ENCODE data around the gene AP2A2. TPM values are rescaled to one million over a fixed set of nuclear protein-coding genes. Genes with fewer than 3 reads are reported as not detected.

Gene AP2A2
- polyA plus RNA-seq, 1 experiment: 76.5 TPM

DNA sequence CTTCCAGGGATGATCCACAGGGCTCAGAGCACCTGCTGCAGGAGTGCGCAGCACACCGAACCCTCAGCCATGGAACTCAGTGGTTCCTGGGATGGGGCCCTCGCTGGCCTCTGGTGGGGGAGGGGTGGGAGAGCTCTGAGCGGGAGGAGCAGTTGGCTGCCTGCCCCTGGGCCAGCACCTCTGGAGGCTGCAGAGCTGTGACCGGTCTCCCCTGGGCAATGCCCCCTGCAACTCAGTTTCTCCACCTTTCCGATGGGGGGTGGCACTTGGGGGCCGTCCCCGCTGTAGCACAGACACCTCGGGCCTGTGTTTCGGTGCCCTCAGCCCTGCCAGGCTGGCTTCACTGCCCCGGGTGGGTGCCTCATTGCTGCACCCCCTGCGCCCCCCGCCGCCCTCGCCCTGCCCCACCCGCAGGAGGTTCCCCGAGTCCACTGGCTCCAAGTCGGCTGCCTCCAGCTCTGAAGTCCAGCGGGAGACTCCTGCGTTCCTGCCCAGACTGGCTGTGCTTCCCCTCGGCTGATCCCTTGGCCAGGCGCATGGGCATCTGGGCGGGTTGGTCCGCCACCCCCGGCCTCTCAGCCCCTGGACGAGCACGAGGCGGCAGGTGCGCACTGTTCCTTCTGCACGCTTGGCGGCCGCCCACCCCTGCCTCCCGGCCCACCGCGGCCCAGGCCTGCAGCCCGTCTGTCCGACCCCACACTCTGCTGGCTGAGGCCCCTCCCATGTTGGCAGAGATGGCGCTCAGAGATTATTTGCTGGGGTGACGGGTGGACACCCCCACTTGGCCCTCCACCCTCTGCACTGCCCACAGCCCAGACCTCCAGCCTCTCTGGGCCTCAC, 109.0 kb downstream of the AP2A2 start:
- CTCF ChIA-PET: no interaction called here
- TF ChIP-seq, protein P1, sequence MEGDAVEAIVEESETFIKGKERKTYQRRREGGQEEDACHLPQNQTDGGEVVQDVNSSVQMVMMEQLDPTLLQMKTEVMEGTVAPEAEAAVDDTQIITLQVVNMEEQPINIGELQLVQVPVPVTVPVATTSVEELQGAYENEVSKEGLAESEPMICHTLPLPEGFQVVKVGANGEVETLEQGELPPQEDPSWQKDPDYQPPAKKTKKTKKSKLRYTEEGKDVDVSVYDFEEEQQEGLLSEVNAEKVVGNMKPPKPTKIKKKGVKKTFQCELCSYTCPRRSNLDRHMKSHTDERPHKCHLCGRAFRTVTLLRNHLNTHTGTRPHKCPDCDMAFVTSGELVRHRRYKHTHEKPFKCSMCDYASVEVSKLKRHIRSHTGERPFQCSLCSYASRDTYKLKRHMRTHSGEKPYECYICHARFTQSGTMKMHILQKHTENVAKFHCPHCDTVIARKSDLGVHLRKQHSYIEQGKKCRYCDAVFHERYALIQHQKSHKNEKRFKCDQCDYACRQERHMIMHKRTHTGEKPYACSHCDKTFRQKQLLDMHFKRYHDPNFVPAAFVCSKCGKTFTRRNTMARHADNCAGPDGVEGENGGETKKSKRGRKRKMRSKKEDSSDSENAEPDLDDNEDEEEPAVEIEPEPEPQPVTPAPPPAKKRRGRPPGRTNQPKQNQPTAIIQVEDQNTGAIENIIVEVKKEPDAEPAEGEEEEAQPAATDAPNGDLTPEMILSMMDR (IDR thresholded peaks at IDR 0.05; ENCODE audit: insufficient read depth, low read depth, low read length): no peak
- Histone ChIP-seq H3K4me3 (ENCODE audit: low read depth, low read length) (no peak overlapping the region), H3K27me3 (ENCODE audit: control insufficient read depth, insufficient read depth, low read length) (no peaks in the 10 kb centered on the region; the same call in 1 of the 2 replicates), H3K36me3 (ENCODE audit: control insufficient read depth, insufficient read depth, low read length) (no peaks in the 10 kb centered on the region)
- no peak for DNase-seq (ENCODE audit: low read depth)
- POLR2A ChIA-PET: no interaction called here

- no peaks in the 10 kb centered on the region; the same call in 1 of the 2 replicates for H3K27me3 ChIP-seq (ENCODE audit: control insufficient read depth, insufficient read depth, low read length)
- ChIA-PET CTCF (no interaction called here), POLR2A (no interaction called here)
- H3K4me3 ChIP-seq (ENCODE audit: low read depth, low read length): no peak overlapping the region
- no peaks in the 10 kb centered on the region for H3K36me3 ChIP-seq (ENCODE audit: control insufficient read depth, insufficient read depth, low read length)
- DNase-seq (ENCODE audit: low read depth): no peak
- TF ChIP-seq, protein P1 (IDR thresholded peaks at IDR 0.05; ENCODE audit: insufficient read depth, low read depth, low read length): no peak
Observed at GRCh38 chr11:1035577-1036283, 110.1 kb downstream of the AP2A2 start.

DNA sequence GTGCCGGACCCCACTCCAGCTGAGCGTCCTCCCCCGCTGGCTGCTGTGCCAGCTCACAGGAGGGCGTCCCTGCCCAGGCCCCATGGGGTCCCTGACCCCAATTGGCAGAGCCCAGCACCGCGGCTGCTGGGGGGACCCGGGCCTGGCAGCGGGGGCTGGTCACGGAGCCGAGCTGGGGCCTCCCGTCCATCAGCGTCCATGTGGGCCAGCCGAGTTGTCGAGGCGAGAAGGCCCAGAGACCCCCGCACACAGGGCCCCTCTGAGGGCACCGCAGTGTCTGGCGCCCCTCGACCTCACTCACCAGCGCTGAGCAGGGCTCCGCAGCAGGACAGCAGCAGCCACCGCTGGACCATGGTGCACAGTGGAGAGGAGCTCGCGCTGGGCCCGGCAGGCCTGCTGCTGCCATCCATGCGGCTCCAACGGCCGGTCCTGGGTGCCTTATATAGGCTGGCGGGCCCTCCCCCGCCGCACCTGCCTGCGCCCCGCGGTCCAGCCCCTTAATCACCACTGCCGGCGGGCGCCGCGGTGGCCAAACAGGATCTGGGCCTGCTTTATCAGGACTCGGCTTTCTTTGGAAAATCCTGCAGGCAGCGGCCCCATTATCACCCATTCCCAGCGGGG, 110.7 kb downstream of the AP2A2 start, which contains the start of gene MUC6:
Gene MUC6 (minus strand): TSS at position 416 of the 621 bp plus-strand sequence. CDS start 63 bp downstream, at position 353.
- H3K36me3 ChIP-seq (ENCODE audit: control insufficient read depth, insufficient read depth, low read length): no peaks in the 10 kb centered on the region
- H3K4me3 ChIP-seq (ENCODE audit: low read depth, low read length): no peak within 1 kb of the TSS
- no peaks in the 10 kb centered on the region; the same call in 1 of the 2 replicates for H3K27me3 ChIP-seq (ENCODE audit: control insufficient read depth, insufficient read depth, low read length)
- DNase-seq (ENCODE audit: low read depth): no peak
- TF ChIP-seq, protein P1 (IDR thresholded peaks at IDR 0.05; ENCODE audit: insufficient read depth, low read depth, low read length): no peak
- ChIA-PET POLR2A (no interaction called here), CTCF (no interaction called here)

DNA sequence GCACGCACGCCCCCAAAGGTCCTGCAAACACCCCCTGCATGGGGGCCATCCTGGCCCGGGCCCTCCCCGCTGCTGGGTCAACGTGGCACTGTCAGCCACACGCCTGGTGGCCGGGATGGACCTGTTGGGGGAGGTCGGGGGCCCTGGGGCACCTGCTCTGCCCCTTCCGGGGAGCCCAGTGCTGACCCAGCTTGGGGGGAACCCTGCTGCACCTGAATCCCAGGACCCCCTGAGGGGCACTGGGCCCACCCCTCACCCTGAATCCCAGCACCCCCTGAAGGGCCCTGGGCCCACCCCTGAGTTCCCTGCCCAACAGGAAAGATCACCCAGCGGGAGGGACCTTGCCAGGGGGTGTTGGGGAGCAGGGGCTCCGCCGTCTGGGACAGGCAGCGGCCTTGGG, 111.3 kb downstream of the AP2A2 start:
- DNase-seq (ENCODE audit: low read depth): no peak
- TF ChIP-seq, protein P1 (IDR thresholded peaks at IDR 0.05; ENCODE audit: insufficient read depth, low read depth, low read length): no peak
- ChIA-PET POLR2A (no interaction called here), CTCF (no interaction called here)
- Histone ChIP-seq H3K36me3 (ENCODE audit: control insufficient read depth, insufficient read depth, low read length) (no peaks in the 10 kb centered on the region), H3K4me3 (ENCODE audit: low read depth, low read length) (no peak overlapping the region), H3K27me3 (ENCODE audit: control insufficient read depth, insufficient read depth, low read length) (no peaks in the 10 kb centered on the region; the same call in 1 of the 2 replicates)

DNA sequence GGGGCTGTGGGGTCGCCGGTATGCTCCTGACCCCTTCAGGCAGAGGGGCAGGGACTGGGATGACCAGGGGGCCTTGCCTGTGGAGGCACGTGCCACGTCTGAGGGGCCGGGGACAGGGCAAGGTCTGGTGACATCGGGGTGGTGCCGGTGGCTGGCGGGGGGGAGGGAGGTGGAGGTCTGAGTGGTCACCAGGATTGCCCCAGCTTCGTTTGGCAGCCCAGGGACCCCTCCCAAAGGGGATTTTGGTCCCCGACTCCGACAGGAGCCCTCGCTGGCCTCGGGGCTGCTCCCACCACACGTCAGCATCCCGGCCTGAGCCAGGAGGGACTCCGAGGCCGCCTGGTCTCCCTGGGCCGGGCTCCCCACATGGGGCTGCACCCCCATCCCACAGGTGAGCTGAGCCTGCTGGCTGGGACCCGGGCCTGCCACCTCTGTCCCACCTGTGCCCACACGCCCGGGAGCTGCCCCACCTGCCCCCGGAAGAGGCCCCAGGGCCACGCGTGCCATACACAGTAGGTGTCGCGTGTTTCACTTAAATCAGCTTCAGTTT, 111.9 kb downstream of the AP2A2 start:
- ChIA-PET POLR2A (no interaction called here), CTCF (no interaction called here)
- no peak for DNase-seq (ENCODE audit: low read depth)
- Histone ChIP-seq H3K36me3 (ENCODE audit: control insufficient read depth, insufficient read depth, low read length) (no peaks in the 10 kb centered on the region), H3K4me3 (ENCODE audit: low read depth, low read length) (no peak overlapping the region), H3K27me3 (ENCODE audit: control insufficient read depth, insufficient read depth, low read length) (no peaks in the 10 kb centered on the region; the same call in 1 of the 2 replicates)
- TF ChIP-seq, protein P1 (IDR thresholded peaks at IDR 0.05; ENCODE audit: insufficient read depth, low read depth, low read length): no peak

All from BJ (cell line).